Measurements from ENCODE around the gene SCN4B. TPM values are rescaled to one million over a fixed set of nuclear protein-coding genes. Genes with fewer than 3 reads are reported as not detected.

SCN4B gene
- total and polyA plus RNA-seq, 10 of the 15 experiments (the other 5 are each of a cell fraction or from before 2014, with no cell fraction given): 0.01 to 0.49 (median 0.04) TPM; not detected in 5

DNA sequence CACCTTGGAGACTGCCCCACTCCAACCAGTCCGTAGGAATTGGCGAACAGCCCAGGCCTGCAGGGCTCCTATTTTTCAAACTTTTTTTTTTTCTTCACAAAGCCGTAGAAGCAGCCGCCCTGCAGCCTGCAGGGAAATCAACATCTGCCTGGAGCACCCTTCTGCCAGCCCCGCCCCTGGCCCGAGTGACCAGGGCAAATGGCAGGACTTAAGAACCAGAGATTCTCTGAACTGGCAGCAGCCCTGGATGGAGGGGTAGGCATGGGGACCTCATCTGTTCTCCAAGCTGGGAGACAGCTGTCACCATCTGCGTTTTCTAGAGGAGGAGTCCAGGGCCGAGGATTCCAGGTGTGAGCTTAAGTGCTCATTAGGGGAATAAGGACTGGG lies 18.3 kb upstream of the SCN4B start:
- WGBS (ENCODE audit: insufficient coverage, insufficient replicate concordance, low lambda C conversion rate, missing lambda C conversion rate): 42% methylated on average over 8 of the region's 8 CpGs
- TF ChIP-seq SREBF2 (IDR thresholded peaks at IDR 0.05; ENCODE audit: low read length) (no peak), ESRRA (IDR thresholded peaks at IDR 0.05; ENCODE audit: low read length) (no peak), ZNF207 (IDR thresholded peaks at IDR 0.05; ENCODE audit: borderline replicate concordance) (no peak), IKZF2 (IDR thresholded peaks at IDR 0.05) (no peak), PAX8 (IDR thresholded peaks at IDR 0.05) (no peak), GATAD2B (conservative IDR thresholded peaks at IDR 0.05; ENCODE audit: low read depth) (no peak), NFYB (IDR thresholded peaks at IDR 0.05; ENCODE audit: insufficient read depth, low read depth, low read length) (no peak), SMAD5 (IDR thresholded peaks at IDR 0.05; ENCODE audit: low read depth) (no peak), SREBF1 (IDR thresholded peaks at IDR 0.05; ENCODE audit: low read length) (no peak), STAT3 (IDR thresholded peaks at IDR 0.05; ENCODE audit: low read depth, low read length) (no peak), EP300 (IDR thresholded peaks at IDR 0.05; ENCODE audit: borderline replicate concordance in 1 of 2, control insufficient read depth in 1 of 2, low read depth in 2 of 2, low read length in 2 of 2) (no peak), CHD4 (IDR thresholded peaks at IDR 0.05) (no peak)
- TF ChIP-seq, protein P1, sequence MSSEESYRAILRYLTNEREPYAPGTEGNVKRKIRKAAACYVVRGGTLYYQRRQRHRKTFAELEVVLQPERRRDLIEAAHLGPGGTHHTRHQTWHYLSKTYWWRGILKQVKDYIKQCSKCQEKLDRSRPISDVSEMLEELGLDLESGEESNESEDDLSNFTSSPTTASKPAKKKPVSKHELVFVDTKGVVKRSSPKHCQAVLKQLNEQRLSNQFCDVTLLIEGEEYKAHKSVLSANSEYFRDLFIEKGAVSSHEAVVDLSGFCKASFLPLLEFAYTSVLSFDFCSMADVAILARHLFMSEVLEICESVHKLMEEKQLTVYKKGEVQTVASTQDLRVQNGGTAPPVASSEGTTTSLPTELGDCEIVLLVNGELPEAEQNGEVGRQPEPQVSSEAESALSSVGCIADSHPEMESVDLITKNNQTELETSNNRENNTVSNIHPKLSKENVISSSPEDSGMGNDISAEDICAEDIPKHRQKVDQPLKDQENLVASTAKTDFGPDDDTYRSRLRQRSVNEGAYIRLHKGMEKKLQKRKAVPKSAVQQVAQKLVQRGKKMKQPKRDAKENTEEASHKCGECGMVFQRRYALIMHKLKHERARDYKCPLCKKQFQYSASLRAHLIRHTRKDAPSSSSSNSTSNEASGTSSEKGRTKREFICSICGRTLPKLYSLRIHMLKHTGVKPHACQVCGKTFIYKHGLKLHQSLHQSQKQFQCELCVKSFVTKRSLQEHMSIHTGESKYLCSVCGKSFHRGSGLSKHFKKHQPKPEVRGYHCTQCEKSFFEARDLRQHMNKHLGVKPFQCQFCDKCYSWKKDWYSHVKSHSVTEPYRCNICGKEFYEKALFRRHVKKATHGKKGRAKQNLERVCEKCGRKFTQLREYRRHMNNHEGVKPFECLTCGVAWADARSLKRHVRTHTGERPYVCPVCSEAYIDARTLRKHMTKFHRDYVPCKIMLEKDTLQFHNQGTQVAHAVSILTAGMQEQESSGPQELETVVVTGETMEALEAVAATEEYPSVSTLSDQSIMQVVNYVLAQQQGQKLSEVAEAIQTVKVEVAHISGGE (CRISPR knock-in tag; IDR thresholded peaks at IDR 0.05): no peak
- TF ChIP-seq, protein P2, sequence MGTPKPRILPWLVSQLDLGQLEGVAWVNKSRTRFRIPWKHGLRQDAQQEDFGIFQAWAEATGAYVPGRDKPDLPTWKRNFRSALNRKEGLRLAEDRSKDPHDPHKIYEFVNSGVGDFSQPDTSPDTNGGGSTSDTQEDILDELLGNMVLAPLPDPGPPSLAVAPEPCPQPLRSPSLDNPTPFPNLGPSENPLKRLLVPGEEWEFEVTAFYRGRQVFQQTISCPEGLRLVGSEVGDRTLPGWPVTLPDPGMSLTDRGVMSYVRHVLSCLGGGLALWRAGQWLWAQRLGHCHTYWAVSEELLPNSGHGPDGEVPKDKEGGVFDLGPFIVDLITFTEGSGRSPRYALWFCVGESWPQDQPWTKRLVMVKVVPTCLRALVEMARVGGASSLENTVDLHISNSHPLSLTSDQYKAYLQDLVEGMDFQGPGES (IDR thresholded peaks at IDR 0.05): no peak
- TF ChIP-seq, protein P3, sequence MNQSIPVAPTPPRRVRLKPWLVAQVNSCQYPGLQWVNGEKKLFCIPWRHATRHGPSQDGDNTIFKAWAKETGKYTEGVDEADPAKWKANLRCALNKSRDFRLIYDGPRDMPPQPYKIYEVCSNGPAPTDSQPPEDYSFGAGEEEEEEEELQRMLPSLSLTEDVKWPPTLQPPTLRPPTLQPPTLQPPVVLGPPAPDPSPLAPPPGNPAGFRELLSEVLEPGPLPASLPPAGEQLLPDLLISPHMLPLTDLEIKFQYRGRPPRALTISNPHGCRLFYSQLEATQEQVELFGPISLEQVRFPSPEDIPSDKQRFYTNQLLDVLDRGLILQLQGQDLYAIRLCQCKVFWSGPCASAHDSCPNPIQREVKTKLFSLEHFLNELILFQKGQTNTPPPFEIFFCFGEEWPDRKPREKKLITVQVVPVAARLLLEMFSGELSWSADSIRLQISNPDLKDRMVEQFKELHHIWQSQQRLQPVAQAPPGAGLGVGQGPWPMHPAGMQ (IDR thresholded peaks at IDR 0.05; ENCODE audit: borderline replicate concordance): no peak
- TF ChIP-seq, protein P4, sequence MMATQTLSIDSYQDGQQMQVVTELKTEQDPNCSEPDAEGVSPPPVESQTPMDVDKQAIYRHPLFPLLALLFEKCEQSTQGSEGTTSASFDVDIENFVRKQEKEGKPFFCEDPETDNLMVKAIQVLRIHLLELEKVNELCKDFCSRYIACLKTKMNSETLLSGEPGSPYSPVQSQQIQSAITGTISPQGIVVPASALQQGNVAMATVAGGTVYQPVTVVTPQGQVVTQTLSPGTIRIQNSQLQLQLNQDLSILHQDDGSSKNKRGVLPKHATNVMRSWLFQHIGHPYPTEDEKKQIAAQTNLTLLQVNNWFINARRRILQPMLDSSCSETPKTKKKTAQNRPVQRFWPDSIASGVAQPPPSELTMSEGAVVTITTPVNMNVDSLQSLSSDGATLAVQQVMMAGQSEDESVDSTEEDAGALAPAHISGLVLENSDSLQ (IDR thresholded peaks at IDR 0.05): no peak

More for the DNA sequence above, 18.3 kb upstream of the SCN4B start:
- H3K9me3 ChIP-seq (replicated peaks; ENCODE audit: control insufficient read depth, insufficient read depth, low read length): no peaks in the 10 kb centered on the region
- H2AFZ ChIP-seq (ENCODE audit: control insufficient read depth, low read depth, low read length): no peak overlapping the region
- no peak overlapping the region for H3K27ac ChIP-seq (ENCODE audit: control insufficient read depth, insufficient read depth)
- ChIA-PET SMC1A (ENCODE audit: uncharacterized antibody, unreplicated experiment) (interaction anchor here (0.8 to 4.3 kb wide), 11 partner anchors 10 to 573 kb away, joined by 3 to 49 read pairs (median 3); no protein-coding TSS in a partner anchor), POLR2A (no interaction called here), CTCF (interaction anchor here (0.6 to 4.2 kb wide), 47 partner anchors 10 to 511 kb away, joined by 3 to 85 read pairs (median 4); partner anchors contain the start of genes CD3E, MPZL2 and MPZL3), RAD21 (ENCODE audit: unreplicated experiment) (interaction anchor here (0.9 to 3.8 kb wide), 13 partner anchors 20 to 366 kb away, joined by 3 to 52 read pairs (median 4); no protein-coding TSS in a partner anchor)
- no TSS peak for BruUV-seq (replicated peaks)
- H3K36me3 ChIP-seq (ENCODE audit: control insufficient read depth in 2 of 2, insufficient read depth in 2 of 2, low read length in 1 of 2): no peaks in the 10 kb centered on the region
- no peaks in the 10 kb centered on the region for H4K20me1 ChIP-seq (ENCODE audit: control insufficient read depth, insufficient read depth)
- in situ Hi-C loops (cut with MboI): no loop called here
- FAIRE-seq (no peak), ATAC-seq (no peak), DNase-seq (ENCODE audit: low read depth, low spot score) (no peak)
- H3K79me2 ChIP-seq (ENCODE audit: control insufficient read depth, insufficient read depth, low read length): no peaks in the 10 kb centered on the region
- intact Hi-C loops (cut with micrococcal nuclease; ENCODE audit: unreplicated experiment): loop anchor here (1.0 kb wide), 1 partner anchor 26 kb away; no protein-coding TSS in a partner anchor
- no peak overlapping the region for H3K4me3 ChIP-seq
- H3K4me2 ChIP-seq (ENCODE audit: control insufficient read depth, insufficient read depth): no peak overlapping the region
- H3K4me1 ChIP-seq (ENCODE audit: control insufficient read depth, insufficient read depth, low read length): no peaks in the 10 kb centered on the region
- peaks cover 0 to 3% of the 10 kb centered on the region in 2 experiments; a peak in 2 of 4 replicates for H3K27me3 ChIP-seq (replicated peaks in 1 of 2; ENCODE audit: control insufficient read depth in 2 of 2, insufficient read depth in 2 of 2, low read length in 1 of 2)
- no peak overlapping the region for H3K9ac ChIP-seq (ENCODE audit: control insufficient read depth, insufficient read depth, low read length)

All from GM12878 (cell line).